G401.6 (cell line): Measurements from ENCODE around the gene KIFC3.
"Not testable (repeated sequence)": the region's sequence is repeated elsewhere in the genome, so short reads cannot be mapped to it uniquely, and the experiment has no call there.

Experiments
- FAIRE-seq: peaks from 2 replicates; lab custom pipeline; 2012; peaks lifted over from hg19 to GRCh38; lab: Jason Lieb, UNC

Gene KIFC3

DNA sequence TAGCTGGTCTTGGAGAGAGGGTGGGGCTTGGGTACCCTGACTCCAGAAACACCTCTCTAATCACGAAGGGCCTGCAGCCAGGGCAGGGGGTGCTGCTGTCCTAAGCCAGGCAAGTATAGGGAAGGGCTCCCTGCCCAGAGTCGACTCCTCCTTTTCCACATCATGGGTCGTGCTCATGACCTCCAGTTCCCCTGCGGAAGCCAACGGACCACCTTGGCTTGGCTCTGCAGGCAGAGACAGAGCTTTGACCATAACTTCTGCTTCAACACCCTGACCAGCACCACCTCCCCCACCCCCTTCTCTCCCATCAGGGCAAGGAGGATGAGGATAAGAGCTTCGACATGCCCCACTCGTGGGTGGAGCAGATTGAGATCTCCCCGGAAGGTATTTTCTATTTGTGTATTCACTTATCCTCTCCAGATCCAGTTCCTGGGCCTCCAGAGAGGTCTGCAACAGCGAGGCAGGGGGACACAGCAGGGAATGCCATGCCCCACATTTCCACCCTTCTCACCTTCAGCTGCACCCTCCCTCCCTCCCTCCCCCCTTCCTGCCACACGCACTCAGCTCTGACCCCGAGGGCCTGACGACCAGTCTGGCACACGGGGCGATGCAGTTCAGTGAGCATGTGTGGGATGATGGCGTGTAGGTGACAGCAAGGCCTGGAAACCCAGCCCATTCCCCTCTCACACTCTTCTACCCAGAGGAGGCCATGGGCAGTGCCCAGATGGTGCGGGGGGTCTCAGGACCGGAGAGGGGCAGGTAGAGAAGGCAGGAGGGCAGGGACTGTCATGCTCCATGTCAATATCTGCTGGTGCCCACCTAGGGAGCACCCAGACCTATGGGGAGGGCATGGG is 80.7 kb downstream of the KIFC3 start:
- no peak for FAIRE-seq

DNA sequence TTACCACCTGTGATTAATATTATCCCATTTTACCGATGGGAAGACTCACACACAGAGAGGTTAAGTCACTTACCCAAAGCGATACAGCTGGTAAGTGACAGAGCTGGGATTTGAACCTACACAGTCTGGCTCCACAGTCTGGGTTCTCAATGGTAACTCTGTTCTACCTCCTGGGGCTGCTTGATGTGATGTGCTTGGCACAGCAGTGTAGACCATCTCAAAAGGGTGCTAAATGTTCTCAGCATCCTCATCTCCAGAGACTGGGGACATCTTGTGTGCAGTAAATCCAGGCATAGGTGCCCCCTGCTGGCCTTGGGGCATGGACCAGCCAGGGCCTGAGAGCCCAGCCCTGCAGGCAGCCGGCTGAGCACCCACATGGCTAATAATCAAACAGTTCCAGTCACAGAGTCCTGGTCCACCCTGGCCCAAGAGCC is 82.1 kb downstream of the KIFC3 start:
- FAIRE-seq: no peak

DNA sequence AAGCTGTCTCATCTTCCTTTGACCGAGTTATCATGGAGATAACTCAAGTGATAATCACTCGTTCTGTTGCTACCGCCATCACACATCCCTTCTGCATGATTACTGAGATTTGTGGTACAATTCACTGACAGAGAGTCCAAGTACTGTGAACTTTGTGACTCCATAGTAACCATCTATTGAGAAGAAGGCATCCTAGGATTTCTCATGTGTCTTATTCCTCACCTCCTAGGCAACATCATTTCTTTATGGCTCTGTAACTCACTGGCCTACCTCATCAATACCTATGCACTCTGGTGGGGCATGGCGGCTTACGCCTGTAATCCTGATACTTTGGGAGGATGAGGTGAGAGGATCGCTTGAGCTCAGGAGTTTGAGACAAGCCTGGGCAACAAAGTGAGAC is 88.2 kb downstream of the KIFC3 start:
- FAIRE-seq: no peak

DNA sequence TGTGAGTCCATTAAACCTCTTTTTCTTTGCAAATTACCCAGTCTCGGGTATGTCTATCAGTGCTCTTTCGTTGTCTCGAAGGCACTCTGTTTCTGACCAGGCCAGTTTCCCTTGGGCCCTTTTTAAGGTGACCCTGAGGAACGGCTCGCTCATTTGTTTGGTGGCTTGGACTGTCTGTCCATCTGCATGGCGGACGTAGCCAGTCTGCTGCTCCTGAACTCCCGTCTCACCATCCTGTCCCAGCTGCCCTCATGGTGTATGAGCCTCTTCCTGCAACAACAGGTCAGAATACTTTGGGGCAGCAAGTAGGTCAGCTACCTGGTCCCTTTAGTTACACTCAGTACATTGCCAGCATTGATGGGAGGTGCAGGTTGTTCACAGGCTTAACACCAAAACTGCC is 88.7 kb downstream of the KIFC3 start:
- no peak for FAIRE-seq

DNA sequence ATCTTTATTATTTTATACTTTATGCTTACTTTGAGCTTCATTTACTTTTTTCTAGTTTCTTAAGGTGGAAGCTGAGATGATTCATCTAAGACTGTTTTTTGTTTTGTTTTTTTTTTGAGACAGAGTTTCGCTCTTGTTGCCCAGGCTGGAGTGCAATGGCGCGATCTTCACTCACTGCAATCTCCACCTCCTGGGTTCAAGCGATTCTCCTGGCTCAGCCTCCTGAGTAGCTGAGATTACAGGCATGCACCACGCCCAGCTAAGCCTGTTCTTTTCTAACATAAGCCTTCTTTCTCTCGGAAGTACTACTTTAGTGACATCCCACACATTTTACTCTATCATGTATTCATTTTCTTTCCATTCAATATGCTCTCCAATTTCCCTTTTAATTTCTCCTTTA is 89.7 kb downstream of the KIFC3 start:
- FAIRE-seq: not testable (repeated sequence)

DNA sequence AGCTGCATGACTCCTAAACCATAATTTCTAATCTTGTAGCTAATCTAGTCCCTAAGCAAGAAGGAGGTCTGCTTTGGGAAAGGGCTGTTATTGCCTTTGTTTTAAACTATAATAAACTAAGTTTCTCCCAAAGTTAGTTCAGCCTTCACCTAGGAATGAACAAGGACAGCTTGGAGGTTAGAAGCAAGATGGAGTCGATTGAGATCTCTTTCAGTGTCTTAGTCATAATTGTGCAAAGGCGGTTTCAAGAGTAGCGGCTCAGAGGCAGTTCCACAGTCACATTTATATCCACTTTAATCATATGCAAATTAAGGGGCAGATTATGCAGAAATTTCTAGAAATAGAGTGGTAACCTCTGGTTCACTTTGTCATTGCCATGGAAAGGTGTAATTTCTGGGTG is 90.3 kb downstream of the KIFC3 start:
- no peak for FAIRE-seq

DNA sequence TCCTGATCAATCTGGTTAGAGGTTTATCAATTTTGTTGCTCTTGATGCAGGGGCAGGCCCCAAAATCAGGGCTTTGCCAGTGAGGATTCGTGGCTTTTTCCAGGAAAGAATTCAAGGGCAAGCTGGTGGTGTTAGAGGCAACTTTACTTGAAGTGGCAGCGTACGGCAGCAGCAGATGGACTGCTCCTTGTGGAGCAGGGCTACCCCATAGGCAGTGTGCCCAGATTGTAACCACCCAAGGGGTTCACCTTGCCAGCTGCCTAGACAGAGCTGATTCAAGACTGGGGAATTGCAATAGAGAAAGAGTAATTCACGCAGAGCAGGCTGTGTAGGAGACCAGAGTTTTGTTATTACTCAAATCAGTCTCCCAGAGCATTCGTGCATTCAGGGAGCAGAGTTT is 90.9 kb downstream of the KIFC3 start:
- no peak for FAIRE-seq

DNA sequence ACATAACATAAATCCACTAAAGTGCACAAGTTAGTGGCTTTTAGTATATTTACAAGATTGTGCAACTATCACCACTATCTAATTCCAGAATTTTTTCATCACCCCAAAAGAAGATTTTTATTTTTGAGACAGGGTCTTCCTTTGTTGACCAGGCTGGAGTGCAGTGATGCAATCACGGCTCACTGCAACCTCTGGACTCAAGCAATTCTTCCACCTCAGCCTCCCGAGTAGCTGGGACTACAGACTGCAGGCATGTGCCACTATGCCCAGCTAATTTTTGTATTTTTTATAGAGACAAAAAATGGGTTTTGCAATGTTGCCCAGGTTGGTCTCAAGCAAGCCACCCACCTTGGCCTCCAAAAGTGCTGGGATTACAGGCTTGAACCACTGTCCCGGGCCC is 92.6 kb downstream of the KIFC3 start:
- no peak for FAIRE-seq
